B cell (primary cell): Measurements from ENCODE around the gene FBXO41. TPM values are rescaled to one million over a fixed set of nuclear protein-coding genes. Genes with fewer than 3 reads are reported as not detected.

ENCODE experiments used
- ATAC-seq: fragments of 200-7000 bp; cut with Tn5 transposase; one replicate; pipeline ENCODE4 v1.10.0; 2021; ENCODE audit warnings: low read depth, mild to moderate bottlenecking, moderate number of reproducible peaks, moderate library complexity
- CTCF ChIA-PET: fragments of 350-600 bp; sonication (Branson Sonifier 250); formaldehyde crosslinking; loops from one replicate; lab custom pipeline; 2021; ENCODE audit warnings: antibody characterized with exemption, inconsistent platforms; lab: Charles Lee
- POLR2A ChIA-PET: fragments of 350-600 bp; sonication (Branson Sonifier 250); formaldehyde crosslinking; loops from one replicate; lab custom pipeline; 2021; ENCODE audit warnings: antibody characterized with exemption; lab: Charles Lee
- DNase-seq: peaks from one replicate; pipeline ENCODE4 v3.0.0; 2013
- H2AFZ ChIP-seq: 2 replicates; pipeline ENCODE4 v1.6.1; 2012; ENCODE audit warnings: mild to moderate bottlenecking, low read depth, low read length; ENCODE audit not compliant: insufficient read depth, poor library complexity, severe bottlenecking
- H3K27ac ChIP-seq, 2 donors: 1 replicate in 1 of 2; 2 replicates in 1 of 2; pipeline ENCODE4 v1.5.1; 2012 to 2013; ENCODE audit warnings: low read length in 2 of 2, mild to moderate bottlenecking in 2 of 2, moderate library complexity in 1 of 2
- H3K27me3 ChIP-seq, 4 experiments: fragments of 200-600 bp in 1 of 4; sonication (generic) in 1 of 4; replicated peaks in 1 of 4; 1 replicate in 2 of 4; 2 replicates in 2 of 4; pipeline versions ENCODE4 v1.6.1 to v1.7.0; 2013 to 2016; ENCODE audit warnings: low read length in 3 of 4, mild to moderate bottlenecking in 2 of 4, mixed read lengths in 1 of 4, moderate library complexity in 1 of 4; ENCODE audit not compliant: insufficient read depth in 4 of 4, control insufficient read depth in 3 of 4; ENCODE audit errors: control extremely low read depth in 1 of 4
- H3K36me3 ChIP-seq, 2 experiments: replicated peaks in 1 of 2; 1 replicate in 1 of 2; 2 replicates in 1 of 2; pipeline versions ENCODE4 v1.6.1 to v1.7.1; 2013; ENCODE audit warnings: low read length in 1 of 2; ENCODE audit not compliant: insufficient read depth in 2 of 2, control insufficient read depth in 1 of 2; ENCODE audit errors: control extremely low read depth in 1 of 2, extremely low read depth in 1 of 2
- H3K4me1 ChIP-seq, 2 donors: fragments of 200-600 bp in 1 of 2; sonication (generic) in 1 of 2; 1 replicate in 1 of 2; 2 replicates in 1 of 2; pipeline versions ENCODE4 v1.5.1 to v1.6.1; 2013 to 2017; ENCODE audit warnings: low read length in 2 of 2; ENCODE audit not compliant: control insufficient read depth in 2 of 2, insufficient read depth in 2 of 2
- H3K4me2 ChIP-seq: replicated peaks from 2 replicates; pipeline ENCODE3; 2012; ENCODE audit warnings: mild to moderate bottlenecking, low read depth, low read length; ENCODE audit not compliant: poor library complexity, severe bottlenecking
- H3K4me3 ChIP-seq, 5 experiments: fragments of 200-600 bp in 1 of 5; sonication (generic) in 1 of 5; 1 replicate in 3 of 5; 2 replicates in 2 of 5; pipeline versions ENCODE4 v1.5.1 to v1.7.0; 2011 to 2016; ENCODE audit warnings: low read length in 4 of 5, mild to moderate bottlenecking in 4 of 5, low read depth in 2 of 5, control low read depth in 1 of 5, moderate library complexity in 1 of 5; ENCODE audit not compliant: insufficient read depth in 1 of 5; ENCODE audit errors: control extremely low read depth in 1 of 5, extremely low read depth in 1 of 5
- H3K79me2 ChIP-seq: fragments of 200-600 bp; sonication (generic); one replicate; pipeline ENCODE4 v1.6.0; 2016; ENCODE audit warnings: low read length; ENCODE audit not compliant: control insufficient read depth, insufficient read depth
- H3K9ac ChIP-seq: fragments of 200-600 bp; sonication (generic); 2 replicates; pipeline ENCODE4 v1.6.1; 2017; ENCODE audit warnings: mild to moderate bottlenecking, low read length, moderate library complexity
- H3K9me3 ChIP-seq, 3 donors: one replicate each; pipeline versions ENCODE4 v1.6.1 to v1.7.1; 2013; ENCODE audit warnings: low read length in 2 of 3; ENCODE audit not compliant: control insufficient read depth in 2 of 3, insufficient read depth in 1 of 3; ENCODE audit errors: control extremely low read depth in 1 of 3
- H4K20me1 ChIP-seq: 2 replicates; pipeline ENCODE4 v1.6.0; 2012; ENCODE audit warnings: mild to moderate bottlenecking, low read length; ENCODE audit not compliant: insufficient read depth, control insufficient read depth, poor library complexity, severe bottlenecking
- H3K27ac Mint-ChIP-seq: one replicate; pipeline ENCODE4 v1.8.0; 2021; ENCODE audit warnings: mixed read lengths
- H3K27me3 Mint-ChIP-seq: one replicate; pipeline ENCODE4 v1.8.0; 2021; ENCODE audit warnings: mixed read lengths
- H3K4me1 Mint-ChIP-seq: one replicate; pipeline ENCODE4 v1.8.0; 2021; ENCODE audit warnings: mixed read lengths
- H3K4me3 Mint-ChIP-seq: one replicate; pipeline ENCODE4 v1.8.0; 2021; ENCODE audit warnings: mixed read lengths
- H3K9me3 Mint-ChIP-seq: one replicate; pipeline ENCODE4 v1.8.0; 2022; ENCODE audit warnings: mixed read lengths; ENCODE audit not compliant: insufficient read depth
- EZH2 ChIP-seq: IDR thresholded peaks from 2 replicates; pipeline ENCODE4 v1.6.1; 2012; ENCODE audit warnings: borderline replicate concordance, low read depth, mild to moderate bottlenecking, moderate library complexity, low read length; ENCODE audit not compliant: insufficient read depth, poor library complexity, severe bottlenecking
- WGBS: methylation state at CpG from one replicate; pipeline ENCODE4 v1.1.5; 2013; ENCODE audit warnings: missing lambda C conversion rate; ENCODE audit not compliant: insufficient coverage; 5-methylcytosine and 5-hydroxymethylcytosine counted together
- intact Hi-C: fragments of 100-400 bp; cut with micrococcal nuclease; formaldehyde crosslinking; loops from one replicate; pipeline ENCODE4 v1.10.0; 2022
- polyA plus RNA-seq: library from polyadenylated mRNA; depleted of rRNA; stranded (reverse); fragments of >200 nt; gene quantifications from 2 replicates; pipeline ENCODE4 v1.2.3, GENCODE V29; 2012
- total RNA-seq, 2 donors: library from RNA; stranded (reverse); fragments of 120-200 nt in 1 of 2; gene quantifications; 1 replicate in 1 of 2; 2 replicates in 1 of 2; pipeline versions ENCODE4 v1.2.3 to v1.2.4, GENCODE V29; 2013 to 2022
- TF ChIP-seq, protein P1 (sequence below): fragments of 200-600 bp; IDR thresholded peaks from one replicate; pipeline ENCODE4 v1.8.0; 2022; ENCODE audit warnings: antibody characterized with exemption, mild to moderate bottlenecking

FBXO41 gene
- total and polyA plus RNA-seq, 2 donors (not counting 1 experiment from before 2014, with no cell fraction given) = 25.2 to 29.6 TPM

DNA sequence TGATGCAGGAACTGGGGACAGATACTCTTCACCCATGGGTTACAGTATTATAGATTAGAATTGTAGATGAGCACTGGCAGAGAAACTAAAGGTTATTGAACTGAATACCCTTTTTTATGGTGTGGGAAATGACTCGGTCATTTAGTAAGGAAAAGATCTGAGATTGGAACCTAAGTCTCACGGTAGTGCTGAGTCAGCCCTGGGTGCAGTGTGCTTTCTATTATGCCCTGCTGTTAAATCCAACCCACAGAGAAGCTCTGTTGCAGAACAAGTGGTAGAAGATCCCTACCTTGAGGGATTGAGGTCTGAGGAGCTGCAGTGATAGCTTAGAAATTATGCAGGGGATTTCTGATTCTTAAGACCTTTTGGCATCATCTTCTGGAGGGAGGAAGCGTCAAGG, 37.4 kb downstream of the FBXO41 start:
- no peaks in the 10 kb centered on the region for H3K27me3 Mint-ChIP-seq
- H4K20me1 ChIP-seq = peaks cover 56% of the 10 kb centered on the region
- no peak overlapping the region for H3K9ac ChIP-seq
- no peaks in the 10 kb centered on the region for H3K79me2 ChIP-seq
- no peak overlapping the region for H3K4me3 Mint-ChIP-seq
- no peak overlapping the region for H3K27ac Mint-ChIP-seq
- TF ChIP-seq, protein P1, sequence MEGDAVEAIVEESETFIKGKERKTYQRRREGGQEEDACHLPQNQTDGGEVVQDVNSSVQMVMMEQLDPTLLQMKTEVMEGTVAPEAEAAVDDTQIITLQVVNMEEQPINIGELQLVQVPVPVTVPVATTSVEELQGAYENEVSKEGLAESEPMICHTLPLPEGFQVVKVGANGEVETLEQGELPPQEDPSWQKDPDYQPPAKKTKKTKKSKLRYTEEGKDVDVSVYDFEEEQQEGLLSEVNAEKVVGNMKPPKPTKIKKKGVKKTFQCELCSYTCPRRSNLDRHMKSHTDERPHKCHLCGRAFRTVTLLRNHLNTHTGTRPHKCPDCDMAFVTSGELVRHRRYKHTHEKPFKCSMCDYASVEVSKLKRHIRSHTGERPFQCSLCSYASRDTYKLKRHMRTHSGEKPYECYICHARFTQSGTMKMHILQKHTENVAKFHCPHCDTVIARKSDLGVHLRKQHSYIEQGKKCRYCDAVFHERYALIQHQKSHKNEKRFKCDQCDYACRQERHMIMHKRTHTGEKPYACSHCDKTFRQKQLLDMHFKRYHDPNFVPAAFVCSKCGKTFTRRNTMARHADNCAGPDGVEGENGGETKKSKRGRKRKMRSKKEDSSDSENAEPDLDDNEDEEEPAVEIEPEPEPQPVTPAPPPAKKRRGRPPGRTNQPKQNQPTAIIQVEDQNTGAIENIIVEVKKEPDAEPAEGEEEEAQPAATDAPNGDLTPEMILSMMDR = no peak
- TF ChIP-seq EZH2 = no peak
- H2AFZ ChIP-seq = no peak overlapping the region
- no peak for ATAC-seq
- H3K4me3 ChIP-seq = no peak overlapping the region
- H3K9me3 Mint-ChIP-seq = no peaks in the 10 kb centered on the region
- no peaks in the 10 kb centered on the region for H3K27me3 ChIP-seq
- no peaks in the 10 kb centered on the region for H3K4me1 Mint-ChIP-seq
- no peak overlapping the region for H3K27ac ChIP-seq
- WGBS = 100% methylated on average over 1 of the region's 3 CpGs
- no peak for DNase-seq
- ChIA-PET CTCF (no interaction called here), POLR2A (no interaction called here)
- H3K4me1 ChIP-seq = no peaks in the 10 kb centered on the region
- H3K9me3 ChIP-seq = no peaks in the 10 kb centered on the region
- H3K4me2 ChIP-seq = no peak overlapping the region
- H3K36me3 ChIP-seq = peaks cover 14 to 89% of the 10 kb centered on the region in 2 experiments
- intact Hi-C loops = no loop called here

DNA sequence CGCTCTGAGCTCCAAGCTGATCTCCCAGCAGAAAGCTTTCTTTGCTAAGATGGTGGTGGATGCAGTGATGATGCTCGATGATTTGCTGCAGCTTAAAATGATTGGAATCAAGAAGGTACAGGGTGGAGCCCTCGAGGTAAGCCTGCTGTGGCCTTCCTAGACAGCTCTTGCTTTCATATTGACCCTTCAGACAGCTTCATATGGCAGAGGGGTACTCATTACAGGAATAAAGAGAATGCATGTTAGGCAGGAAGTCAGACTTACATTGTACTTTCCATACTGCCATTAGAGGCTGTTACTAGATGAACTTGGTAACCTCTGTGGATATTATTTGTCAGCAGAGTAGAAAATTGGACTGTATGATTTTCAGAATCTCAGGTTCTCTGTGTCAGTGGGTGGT, 39.7 kb downstream of the FBXO41 start:
- 100% methylated on average over 1 of the region's 3 CpGs for whole genome bisulfite sequencing
- ChIA-PET CTCF (no interaction called here), POLR2A (no interaction called here)
- Histone ChIP-seq H3K36me3 (peaks cover 24 to 82% of the 10 kb centered on the region in 2 experiments), H3K9ac (no peak overlapping the region), H3K4me1 (no peaks in the 10 kb centered on the region), H4K20me1 (peaks cover 67% of the 10 kb centered on the region), H3K27ac (no peak overlapping the region), H3K79me2 (no peaks in the 10 kb centered on the region), H3K4me3 (no peak overlapping the region), H3K4me2 (no peak overlapping the region), H3K9me3 (no peaks in the 10 kb centered on the region), H3K27me3 (no peaks in the 10 kb centered on the region), H2AFZ (no peak overlapping the region)
- no peak for TF ChIP-seq EZH2
- TF ChIP-seq, protein P1 = no peak
- H3K9me3 Mint-ChIP-seq = no peaks in the 10 kb centered on the region
- intact Hi-C loops = no loop called here
- H3K4me1 Mint-ChIP-seq = no peaks in the 10 kb centered on the region
- H3K27me3 Mint-ChIP-seq = no peaks in the 10 kb centered on the region
- H3K4me3 Mint-ChIP-seq = no peak overlapping the region
- no peak for DNase-seq
- ATAC-seq = no peak
- H3K27ac Mint-ChIP-seq = no peak overlapping the region
